Dedifferentiated amniotic fluid mesenchymal stem cell (primary cell): ENCODE data around the gene SLC7A4.
"Not testable (repeated sequence)": the region's sequence is repeated elsewhere in the genome, so short reads cannot be mapped to it uniquely, and the experiment has no call there.

Source experiments
- DNase-seq: peaks from one replicate; pipeline ENCODE4 v3.0.0-alpha.2; 2016; ENCODE audit errors: extremely low spot score

Gene SLC7A4

GRCh38 chr22:21016644-21017420 is 15.5 kb downstream of the SLC7A4 start:
- no peak for DNase-seq

DNA sequence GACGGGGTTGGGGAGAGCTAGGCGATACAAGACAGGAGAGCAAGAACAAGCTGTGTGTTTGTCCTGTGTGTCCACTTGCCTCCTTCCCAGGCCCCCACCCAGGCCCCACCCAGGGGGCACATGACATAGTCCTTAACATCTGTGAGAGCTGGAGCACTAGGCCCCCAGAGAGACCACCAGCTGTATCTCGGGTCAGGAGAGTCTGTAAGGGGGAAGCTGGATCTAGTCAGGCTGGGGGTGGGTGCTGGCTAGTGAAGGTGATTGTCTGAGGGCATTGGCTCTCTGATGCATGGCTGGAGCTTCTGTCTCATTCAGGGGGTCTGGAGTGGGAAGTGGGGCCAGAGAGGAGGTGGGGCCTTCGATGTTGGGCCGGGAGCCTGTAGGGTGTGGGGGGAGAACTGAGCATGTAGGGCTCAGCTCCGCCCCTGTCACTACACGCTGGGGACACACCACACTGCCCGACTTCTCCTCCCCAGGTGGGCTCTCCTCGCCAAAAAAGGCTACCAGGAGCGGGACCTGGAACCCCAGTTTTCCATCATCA is 16.8 kb downstream of the SLC7A4 start:
- DNase-seq, result no peak

DNA sequence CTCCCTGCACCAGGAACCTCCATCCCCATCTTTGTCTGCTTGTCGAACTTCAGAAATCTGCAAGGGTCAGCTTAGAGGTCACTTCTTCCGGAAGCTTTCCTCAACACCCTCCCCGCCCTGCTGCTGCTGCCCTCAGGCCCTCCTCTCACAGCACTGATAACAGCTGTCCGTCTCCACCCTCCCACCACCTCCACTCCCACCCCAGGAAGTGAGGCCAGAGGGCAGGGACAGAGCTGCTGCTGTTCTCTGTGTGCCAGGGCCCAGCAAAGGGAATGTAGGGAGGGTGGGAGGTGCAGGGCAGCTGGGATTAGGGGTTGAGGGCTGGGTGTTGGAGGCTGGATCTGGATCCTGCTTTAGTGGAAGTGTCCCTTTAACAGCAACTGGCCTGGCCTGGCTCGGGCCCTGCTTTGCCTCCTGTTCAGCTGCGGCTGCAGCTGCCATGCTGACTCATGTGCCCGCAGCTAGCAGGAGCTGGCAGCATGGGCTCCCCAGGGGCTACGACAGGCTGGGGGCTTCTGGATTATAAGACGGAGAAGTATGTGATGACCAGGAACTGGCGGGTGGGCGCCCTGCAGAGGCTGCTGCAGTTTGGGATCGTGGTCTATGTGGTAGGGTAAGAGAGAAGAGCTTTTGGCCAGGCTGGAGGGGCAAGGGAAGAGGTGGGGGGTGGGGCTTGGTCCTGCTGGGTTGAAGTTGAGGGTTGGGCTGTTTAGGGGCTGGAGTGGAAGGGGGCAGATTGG is 17.5 kb downstream of the SLC7A4 start, which contains the start of gene P2RX6:
Gene P2RX6, plus strand, starts transcription at position 440 of the 740 bp plus-strand sequence. Its CDS starts 10 bp downstream, at position 450.
- DNase-seq, result no peak

- peak; percentile 64 for DNase-seq
Observed at GRCh38 chr22:21014202-21014725, 18.1 kb downstream of the SLC7A4 start.

DNA sequence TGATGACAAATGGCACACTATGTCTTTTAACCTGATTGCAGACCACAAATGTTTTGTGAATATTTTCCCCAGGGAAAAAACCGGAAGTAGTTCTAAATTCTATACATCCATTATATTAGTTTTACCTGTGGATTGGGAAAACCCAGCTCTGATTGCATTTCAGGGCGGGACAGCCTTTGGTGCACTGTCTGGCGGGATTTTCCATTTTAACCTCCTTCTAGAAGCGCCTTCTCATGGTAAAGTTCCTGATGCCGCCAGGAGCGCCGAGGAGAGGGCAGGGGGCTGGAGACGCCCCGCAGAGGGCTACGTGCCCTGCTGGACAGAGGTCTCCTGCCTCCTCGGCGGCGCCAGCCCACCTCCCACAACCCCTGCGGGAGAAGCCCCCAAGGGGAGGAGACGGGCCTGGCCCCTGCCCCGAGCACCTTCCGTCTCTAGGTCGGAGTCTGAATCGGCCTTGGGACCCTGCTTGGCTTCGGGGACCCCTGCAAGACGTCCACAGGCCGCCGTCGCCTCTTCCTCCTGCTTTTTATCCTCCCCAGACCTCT is 18.6 kb downstream of the SLC7A4 start:
- no peak for DNase-seq

DNA sequence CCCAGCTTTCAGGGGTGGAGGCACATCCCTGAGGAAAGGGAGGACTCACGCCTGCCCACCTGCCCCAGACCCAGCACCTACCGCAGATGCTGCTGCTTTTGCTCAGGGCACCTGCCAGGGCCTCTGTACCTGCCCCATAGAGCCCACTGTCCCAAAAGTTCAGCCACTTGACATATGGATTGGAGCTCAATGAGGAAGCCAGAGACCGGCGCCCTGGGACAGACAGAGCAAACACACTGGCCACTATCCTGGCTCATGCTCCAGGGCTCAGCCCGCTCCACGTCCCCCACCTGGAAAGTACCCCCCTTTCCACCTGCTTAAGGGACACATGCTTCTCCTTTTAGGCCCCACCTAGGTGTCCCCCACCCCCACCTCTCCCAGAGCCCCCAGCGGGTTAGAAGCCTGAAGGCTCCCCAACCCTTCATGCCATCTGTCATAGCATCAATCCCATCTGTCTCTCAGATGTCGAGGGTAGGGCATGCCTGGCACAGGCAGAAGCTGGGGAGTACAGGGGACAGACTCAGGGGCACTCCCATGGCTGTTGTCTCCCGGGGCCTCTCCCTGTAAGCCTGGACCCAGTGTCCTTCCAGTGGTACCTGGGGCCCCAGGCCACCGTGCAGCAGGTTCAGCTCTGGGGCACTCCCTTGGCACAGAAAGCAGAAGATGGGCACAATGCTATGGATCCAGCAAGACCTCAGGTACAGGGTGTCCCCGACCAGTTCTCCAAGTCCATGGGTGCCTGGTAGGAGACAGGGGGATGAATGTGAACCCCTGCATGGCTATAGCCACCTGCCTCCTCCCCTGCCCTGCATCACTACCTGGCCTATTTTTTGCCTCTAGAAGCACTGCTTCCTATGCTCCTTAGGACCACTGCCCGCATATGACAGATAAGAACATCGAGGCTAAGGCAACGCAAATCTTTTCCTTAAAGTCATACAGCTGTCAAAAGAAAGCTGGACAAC is 19.6 kb downstream of the SLC7A4 start:
- no peak for DNase-seq

DNA sequence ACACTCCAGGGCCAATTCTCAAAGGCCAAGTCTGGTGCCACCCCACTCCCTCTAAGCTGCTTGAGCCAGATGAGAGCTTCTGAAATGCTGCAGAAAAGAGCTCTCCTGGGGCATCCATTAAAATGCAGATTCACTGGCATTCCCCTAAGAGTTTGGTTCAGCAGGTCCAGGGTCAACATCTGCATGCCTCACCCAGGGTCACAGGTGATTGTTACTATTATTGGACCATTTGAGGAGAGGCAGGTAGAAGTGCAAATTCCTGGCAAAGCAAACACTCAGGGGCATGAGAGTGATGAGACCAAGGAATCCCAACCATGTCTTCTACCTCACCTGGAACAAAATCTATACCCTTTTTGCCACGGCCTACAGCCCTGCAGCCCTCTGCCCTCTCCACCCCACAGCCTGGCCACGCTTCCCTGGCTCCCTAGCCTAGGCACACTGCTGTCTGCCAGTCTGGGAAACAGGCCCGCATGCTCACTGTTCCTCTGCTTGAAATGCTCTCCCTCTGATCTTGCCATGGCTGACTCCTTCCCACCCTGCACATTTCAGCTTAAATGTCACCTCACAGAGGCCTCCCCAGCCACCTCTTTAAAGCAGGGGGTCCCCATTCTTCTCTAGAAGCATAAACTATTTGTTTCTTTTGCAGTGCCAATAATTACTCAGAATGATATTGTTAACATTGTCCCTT is 21.8 kb downstream of the SLC7A4 start:
- DNase-seq, result no peak

- no peak for DNase-seq
Observed at GRCh38 chr22:21009638-21010425, 22.5 kb downstream of the SLC7A4 start.

- DNase-seq, result not testable (repeated sequence)
Observed at GRCh38 chr22:21009208-21009607, 23.2 kb downstream of the SLC7A4 start.

- DNase-seq, result no peak
Observed at GRCh38 chr22:21003782-21004181, 28.6 kb downstream of the SLC7A4 start.

DNA sequence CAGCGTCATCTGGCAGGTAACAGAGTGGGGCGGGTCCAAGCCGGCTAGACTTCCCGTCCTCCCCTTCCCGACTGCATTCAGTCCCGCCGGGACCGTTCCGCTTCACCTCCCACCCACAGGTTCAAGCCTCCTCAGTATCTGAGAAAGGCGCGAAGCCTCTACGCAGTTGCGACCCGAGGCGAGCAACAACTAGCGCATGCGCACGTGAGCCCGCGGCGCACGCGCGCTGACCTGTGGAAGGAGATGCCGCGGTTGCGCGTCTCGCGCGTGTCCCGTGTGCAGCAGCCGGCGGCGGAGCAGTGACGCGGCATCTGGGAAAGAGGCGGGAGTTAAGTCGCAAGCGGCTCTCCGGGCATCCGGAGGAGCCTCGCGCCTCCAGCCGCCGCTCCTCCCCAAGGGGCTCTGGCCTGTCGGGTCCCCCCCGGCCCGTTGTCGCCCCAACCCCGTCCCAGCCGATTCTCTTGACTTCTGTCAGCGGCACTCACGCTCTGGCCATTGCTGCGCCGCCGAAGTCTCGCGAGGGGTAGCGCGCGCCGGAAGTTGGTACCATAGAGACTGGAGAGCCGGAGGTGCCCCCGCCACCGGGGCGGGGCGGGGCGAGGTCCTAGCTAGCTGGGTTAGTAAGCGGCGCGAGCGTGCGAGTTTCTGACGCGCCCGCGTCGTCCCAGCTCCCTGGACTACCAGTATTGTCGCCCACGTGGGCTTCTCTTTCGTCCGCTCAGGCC is 30.6 kb downstream of the SLC7A4 start, which contains the start of gene THAP7:
Gene THAP7, minus strand, starts transcription at position 518 of the 725 bp plus-strand sequence. Its CDS starts 207 bp downstream, at position 311.
- DNase-seq, result peak; percentile 95

DNA sequence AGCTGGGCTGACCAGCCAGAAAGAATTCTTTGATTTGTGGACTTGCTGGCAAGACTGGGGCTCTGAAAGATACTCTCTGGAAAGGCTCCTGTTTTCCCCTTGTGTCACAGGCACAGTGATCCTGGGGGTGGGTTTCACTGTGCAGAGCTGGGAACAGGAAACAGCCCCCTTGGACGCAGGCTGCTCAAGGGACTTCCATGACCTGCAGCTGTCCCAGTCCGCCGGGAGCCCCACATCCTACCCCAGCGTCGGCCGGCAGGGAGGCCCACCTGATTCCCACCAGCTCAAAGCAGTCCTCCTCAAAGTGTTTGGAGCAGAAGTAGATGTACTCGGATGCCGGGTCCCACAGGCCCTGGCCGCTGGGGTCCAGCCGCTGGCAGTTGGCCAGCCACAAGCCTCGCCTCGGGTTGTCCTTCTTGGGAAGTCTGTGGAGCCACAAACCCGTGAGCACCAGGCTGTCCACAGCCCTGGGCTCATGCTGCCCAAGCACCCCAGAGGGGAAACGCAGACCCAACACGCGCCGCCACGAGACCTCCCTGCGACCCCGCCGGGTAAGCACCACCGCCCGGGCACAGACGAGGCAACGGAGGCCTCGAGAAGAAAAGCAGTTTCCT is 31.3 kb downstream of the SLC7A4 start:
- DNase-seq, result no peak

DNA sequence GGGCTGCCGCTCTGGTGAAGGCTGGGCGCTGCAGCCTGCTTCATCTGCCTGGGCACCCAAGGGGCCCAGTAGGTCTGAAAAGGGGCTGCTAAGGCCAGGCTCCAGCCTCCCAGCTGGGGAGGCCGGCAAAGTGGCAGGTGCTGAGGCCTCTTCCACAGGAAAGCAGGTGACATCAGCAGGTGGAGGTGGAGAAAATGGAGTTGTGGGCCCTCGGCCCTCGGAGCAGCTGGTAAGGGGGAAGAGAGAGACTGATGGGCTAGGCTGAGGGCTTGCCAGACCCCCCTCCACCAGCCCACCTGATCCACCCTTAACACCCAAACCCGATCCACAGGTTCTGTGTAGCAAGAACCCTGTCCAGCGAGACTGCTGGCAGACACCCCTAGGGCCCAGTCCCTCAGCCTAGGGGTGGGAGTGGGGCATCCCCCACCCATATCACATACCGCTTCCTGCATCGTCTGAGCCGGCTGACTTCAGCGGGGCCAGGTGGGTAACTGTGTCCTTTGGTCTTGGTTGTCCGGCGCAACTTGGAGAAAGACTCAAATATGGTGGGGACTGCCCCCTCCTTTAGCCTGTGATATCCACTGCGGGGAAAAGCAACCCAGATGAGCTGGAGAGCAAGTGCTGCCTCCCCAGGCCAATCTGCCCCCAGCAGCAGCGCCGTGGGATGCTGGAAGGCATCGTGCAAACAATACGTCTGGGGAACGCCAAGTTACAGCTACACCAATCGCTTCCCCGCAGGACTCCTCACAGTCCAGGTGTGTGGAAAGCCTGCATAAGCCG is 32.0 kb downstream of the SLC7A4 start:
- DNase-seq, result no peak

DNA sequence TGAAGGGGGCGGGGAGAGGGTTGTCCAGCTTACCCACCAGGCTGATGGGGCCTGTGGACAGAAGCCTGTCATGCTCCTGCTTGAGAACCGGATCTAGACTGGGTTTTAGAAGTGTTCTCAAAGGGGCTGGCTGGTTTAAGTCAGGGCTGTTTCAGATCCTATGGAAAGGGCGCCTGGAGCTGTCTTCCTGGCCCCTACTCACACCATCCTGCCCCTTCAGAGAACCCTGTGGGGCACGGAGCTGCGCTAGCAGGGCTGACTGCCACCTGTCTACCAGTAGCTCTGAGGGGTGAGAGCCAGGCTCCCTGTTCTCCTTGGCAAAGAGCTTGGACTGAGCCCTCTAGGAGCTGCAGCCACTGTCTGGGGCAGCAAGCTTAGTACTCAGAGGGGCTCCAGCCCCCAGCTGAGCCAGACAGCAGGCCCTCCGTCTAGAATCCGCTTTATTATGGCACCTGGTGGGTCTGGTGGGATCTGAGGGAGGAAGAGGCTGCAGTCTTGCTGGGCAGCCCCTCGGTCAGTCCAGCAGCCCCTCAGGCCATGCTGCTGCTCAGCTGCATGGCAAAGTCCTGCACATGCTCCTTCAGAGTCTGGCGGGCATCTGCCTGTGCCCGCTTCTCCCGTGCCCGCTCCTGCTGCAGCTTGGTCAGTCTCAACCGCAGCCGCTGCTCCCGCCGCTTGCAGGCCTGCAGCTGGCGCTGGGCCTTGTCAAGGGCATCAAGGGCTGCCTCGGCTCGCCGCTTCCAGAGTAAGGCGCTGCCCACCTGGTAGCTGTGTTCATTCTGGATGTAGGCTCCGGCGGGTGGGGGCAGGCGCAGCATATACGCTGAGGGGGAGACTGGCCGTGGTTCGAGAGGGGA is 32.8 kb downstream of the SLC7A4 start:
- no peak for DNase-seq

- no peak for DNase-seq
Observed at GRCh38 chr22:20998411-20999336, 33.7 kb downstream of the SLC7A4 start.
